SHP77 treated with DMSO at 0.1 percent for 48 hours (cell line): ENCODE data around the gene OLIG1.

Experiments
- DNase-seq: peaks from one replicate; lab custom pipeline; 2025; lab: John Stamatoyannopoulos, UW

The OLIG1 gene

DNA sequence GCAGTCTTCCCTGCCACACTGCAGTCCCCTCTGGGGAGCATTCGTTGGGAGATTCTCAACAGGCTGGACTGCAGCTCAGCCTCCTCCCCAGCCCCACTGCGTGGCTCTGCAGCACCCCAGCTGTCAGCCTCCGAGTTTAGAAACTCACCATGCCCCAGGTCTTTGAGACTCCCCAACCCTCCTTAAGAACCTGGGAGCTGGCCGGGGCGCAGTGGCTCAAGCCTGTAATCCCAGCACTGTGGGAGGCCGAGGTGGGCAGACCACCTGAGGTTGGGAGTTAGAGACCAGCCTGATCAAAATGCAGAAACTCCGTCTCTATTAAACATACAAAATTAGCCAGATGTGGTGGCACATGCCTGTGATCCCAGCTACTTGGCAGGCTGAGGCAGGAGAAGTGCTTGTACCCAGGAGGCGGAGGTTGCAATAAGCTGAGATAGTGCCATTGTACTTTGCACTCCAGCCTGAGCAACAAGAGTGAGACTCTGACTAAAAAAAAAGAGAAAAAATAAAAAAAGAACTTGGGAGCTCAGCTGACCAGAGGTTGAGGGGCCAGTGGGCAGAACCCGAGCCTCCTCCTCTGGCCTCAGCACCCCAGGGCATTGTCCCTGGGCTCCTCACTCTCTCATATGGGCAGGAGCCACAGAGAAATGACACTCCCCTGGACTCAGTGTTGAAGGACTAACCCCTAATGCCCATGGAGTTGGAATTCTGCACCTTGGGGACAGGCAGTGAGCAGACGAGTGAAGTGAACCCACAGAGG is 38.6 kb upstream of the OLIG1 start:
- DNase-seq = no peak

DNA sequence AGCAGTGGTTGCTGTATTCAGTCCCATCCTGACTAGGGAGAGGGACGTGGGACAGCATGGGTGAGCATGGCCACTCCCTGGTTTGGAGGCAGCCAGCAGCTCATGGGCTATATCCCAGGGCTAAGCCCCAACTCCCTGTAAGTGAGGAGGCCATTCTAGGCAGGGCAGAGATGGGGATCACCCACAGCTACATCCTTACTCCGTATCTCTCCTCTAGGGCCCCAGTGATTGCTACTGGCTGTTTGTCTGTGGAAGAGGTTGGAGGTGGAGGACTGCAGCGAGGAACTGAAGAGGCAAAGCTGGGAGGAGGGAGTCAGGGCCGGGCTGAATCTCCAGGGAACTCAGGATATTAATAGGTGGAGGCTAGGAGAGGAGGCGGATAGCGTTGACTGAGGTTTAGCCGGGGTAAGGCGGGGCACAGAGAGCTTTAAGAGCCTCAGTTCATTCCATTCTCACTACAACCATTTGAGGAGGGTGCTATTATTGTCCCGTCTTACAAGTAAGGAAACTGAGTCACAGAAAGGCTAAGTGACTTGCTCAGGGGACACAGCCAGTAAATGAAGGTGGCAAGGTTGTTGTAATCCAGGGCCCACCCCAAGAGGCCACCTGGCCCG is 37.4 kb upstream of the OLIG1 start:
- DNase-seq = no peak

DNA sequence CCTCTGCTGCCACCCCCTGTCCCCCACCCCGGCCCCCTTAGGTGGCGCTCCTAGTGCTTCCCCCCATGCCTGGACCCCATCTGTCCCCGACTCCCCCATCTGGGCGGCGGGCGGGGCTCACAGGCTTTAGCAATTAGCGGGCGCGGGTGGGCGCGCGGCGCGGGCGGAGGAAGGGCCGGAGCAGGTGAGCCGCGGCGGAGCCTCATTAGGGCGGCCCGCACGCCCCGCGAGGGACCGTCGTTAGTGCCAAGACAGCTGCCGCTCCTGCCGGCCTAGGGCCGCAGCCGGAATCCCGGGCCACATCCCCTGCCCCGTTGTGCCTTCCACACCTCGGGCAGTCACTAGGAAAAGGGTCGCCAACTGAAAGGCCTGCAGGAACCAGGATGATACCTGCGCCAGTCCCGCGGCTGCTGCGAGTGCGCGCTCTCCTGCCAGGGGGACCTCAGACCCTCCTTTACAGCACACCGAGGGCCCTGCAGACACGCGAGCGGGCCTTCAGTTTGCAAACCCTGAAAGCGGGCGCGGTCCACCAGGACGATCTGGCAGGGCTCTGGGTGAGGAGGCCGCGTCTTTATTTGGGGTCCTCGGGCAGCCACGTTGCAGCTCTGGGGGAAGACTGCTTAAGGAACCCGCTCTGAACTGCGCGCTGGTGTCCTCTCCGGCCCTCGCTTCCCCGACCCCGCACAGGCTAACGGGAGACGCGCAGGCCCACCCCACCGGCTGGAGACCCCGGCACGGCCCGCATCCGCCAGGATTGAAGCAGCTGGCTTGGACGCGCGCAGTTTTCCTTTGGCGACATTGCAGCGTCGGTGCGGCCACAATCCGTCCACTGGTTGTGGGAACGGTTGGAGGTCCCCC is 36.6 kb upstream of the OLIG1 start:
- no peak for DNase-seq

DNA sequence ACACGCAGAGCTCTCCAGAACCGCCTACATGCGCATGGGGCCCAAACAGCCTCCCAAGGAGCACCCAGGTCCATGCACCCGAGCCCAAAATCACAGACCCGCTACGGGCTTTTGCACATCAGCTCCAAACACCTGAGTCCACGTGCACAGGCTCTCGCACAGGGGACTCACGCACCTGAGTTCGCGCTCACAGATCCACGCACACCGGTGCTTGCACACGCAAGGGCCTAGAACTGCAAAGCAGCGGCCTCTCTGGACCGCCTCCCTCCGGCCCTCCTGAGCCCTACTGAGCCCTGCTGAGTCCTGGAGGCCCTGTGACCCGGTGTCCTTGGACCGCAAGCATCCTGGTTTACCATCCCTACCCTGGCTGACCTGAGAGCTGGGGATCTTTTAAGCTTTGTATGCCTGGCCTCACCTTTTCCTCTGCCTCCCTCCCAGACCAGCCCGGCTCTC is 36.0 kb upstream of the OLIG1 start:
- no peak for DNase-seq

DNA sequence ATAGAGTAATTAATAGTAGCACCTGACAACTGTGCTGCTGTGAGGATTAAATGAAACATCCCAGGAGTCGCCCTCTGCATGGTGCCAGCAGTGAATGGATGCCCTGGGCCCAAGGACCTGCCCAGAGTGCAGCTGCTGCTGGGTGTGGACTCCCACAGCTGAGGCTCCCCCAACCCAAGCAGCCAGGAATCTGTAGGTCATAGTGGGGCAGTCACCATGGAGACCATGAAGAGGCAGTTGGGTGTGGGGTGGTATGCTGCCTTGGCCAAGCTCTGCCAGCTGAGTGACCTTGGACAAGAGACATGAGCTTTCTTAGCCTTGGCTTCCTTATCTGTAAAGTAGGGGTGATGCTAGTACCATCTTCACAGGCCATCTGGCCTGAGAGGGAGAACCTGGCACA is 34.8 kb upstream of the OLIG1 start:
- DNase-seq = no peak

DNA sequence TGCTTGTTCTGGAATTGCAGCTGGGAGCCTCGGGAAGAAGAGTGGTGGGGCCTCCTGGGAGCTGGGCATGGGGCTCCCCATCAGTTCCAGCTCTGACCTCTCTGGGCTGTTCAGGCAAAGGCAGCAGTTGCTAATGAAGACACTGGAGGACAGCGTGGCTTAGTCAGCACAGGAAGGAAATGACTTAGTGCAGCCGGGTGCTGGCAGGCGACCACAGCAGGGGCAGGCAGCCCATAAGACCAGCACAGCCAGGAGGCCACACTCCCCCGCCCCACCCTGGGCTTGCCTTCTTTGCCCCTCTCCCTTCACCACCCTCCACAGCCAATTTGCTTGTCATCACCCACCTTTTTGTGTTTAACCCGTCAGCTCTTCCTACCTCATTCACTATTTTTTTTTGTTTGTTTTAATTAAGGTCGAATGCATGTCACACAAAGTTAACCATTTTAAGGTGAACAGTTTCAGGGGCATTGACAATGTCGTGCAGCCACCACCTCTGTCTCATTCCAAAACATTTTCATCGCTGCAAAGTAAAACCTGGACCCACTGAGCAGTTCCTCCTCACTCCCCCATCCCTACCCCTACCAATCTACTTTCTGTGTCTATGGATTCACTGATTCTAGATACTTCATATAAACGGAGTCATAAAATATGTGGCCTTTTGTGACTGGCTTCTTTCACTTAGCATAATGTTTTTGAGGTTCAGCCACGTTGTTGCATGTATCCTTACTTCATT is 33.3 kb upstream of the OLIG1 start:
- no peak for DNase-seq

DNA sequence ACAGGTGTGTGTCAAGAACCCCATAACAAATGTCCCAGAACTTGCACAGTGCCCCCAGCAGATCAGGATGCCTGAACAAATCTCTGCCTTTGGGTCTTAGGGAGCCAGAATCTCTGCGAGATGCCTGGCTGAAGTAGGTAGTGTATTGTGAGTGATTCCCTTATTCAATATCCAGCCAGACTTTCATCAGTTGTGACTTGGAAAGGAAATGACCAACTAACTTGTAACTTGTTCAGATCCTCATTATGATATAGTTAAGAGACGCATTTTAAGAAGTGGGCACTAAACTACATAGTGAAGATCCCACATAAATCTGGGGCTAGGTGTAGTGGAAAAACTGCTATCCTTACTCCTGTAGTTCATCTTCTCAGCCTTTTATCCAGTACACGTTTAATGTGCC is 32.4 kb upstream of the OLIG1 start:
- no peak for DNase-seq

DNA sequence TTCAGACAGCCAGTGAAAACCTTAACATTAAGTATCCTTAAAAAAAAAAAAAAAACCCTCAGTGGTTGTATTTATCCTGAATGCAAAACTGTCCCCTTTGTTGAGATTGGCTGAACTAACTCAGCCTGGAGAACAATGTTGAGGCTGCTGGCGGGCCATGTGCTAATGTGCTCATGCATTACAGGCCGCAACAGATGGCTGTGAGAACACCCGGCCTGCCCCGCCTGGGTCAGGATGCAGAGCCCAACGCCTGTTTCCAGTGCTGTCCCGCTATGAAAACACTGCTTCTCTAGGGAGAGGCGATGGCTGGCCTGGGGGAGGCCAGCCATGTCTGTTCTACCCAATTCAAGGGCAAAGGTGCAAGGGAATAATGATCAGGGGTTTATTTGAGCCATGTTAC is 30.4 kb upstream of the OLIG1 start:
- DNase-seq = no peak

DNA sequence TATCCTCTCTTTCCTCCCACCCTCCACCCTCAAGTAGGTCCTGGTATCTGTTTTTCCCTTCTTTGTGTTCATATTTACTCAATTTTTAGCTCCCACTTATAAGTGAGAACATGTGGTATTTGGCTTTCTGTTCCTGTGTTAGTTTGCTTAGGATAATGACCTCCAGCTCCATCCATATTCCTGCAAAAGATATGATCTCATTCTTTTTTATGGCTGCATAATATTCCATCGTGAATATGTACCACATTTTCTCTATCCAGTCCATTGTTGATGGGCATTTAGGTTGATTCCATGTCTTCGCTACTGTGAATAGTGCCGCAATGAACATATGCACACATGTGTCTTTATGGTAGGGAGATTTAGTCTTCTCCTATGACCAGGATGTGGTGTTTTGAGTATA is 29.7 kb upstream of the OLIG1 start:
- DNase-seq = no peak

DNA sequence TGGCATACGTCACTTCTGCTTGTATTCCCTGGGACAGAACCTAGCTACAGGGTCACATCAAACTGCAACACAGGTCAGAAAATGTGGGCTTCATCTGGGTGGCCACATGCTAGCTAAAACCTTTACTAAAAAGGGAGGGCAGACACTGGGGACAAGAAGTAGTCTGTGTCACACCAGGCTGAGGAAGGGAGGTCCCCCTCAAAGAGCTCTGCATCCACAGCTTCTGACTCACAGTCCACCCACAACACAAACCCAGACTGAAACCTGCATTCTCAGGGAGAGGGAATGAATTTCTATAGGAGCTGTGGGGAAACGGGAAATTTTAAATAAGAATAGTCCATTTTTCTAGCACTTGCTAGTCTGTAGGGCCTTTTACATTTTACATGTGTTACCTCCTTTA is 28.0 kb upstream of the OLIG1 start:
- no peak for DNase-seq

DNA sequence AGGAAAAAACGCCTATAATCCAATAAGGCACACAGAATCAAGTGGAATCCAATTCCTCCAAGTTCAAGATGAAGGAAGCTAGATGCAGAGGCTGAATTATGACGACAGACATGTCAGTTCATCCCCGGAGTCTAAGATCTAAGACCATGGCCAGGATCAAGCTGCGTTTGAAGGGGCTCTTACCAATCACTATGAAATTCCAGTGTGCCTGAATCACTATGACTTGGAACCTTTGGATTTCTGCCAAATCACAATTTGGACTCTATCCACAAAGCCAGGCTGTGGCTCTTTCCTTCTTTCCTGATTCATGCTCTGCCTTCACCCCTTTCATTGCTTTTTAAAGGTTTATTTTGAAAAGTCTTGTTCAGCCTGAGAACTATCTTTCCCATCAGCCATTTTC is 27.1 kb upstream of the OLIG1 start:
- DNase-seq = no peak

DNA sequence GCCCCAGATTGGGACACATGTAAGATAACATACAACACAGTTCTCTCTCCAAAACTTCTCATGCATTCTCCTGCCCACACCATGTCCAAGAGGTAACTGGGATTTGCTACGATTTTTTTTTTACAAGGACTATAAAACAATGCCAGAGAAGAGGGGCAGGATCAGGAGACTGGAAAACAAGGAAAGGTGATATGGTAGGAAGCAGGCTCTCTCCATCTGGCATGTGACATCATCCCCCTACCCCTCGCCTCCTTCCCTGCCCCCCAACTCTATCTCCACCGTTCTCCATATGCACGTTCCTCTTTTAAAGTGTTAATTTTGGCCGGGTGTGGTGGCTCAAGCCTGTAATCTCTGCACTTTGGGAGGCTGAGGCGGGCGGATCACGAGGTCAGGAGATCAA is 23.5 kb upstream of the OLIG1 start:
- no peak for DNase-seq

DNA sequence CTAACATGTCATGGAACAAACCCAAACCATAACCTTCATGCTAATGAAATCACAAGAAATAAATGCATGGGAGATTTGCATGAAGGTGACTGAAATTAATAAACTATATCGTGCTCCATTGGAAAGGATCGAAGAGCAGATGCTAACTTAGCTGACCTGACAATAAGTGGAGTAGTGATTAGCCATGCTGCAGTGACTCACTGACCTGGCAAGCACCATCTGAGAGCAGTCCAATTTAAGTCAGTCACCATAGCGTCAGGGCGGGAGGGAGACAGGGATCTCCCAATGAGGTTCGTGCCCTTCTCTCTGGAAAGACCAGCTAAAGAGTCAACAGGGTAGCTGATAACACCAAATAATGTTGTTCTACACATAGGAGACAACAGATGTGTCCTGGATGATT is 22.7 kb upstream of the OLIG1 start:
- DNase-seq = no peak

DNA sequence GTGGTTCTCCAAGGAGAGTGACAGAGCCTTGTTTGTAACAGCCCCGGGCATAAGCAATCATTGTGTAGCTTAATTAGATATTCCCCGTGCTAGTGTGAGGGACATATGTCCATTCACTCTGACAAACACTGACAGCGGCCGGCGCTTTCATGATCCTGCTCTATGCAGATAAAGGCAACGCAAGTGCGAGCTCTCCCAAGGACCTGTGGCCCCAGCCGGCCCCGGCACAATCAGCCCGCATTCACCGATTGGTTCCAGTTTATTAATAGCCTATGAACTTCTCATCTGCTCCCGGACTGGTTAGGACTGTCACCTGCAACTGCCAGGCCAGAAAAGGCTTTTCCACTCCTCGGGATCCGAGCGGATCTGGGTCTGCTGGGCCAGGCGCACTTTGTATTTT is 18.0 kb upstream of the OLIG1 start:
- no peak for DNase-seq

DNA sequence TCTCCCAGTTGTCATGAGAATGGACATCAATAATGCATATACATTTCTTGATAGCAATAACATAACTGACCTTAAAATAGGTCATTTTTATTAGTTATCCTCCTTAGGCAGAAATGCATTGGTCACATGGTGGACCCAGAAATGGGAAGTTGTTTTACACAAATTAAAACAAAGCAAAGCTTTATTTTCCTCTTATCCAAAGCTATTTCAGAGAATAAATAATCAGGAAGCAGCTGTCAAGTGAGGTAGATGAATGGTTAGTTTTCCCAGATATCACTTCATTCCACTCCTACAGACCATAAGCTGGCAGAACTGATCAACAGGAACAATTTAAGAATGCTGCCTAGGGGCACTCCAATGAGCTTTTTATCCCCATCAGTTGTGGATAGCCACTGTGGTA is 16.0 kb upstream of the OLIG1 start:
- DNase-seq = no peak

DNA sequence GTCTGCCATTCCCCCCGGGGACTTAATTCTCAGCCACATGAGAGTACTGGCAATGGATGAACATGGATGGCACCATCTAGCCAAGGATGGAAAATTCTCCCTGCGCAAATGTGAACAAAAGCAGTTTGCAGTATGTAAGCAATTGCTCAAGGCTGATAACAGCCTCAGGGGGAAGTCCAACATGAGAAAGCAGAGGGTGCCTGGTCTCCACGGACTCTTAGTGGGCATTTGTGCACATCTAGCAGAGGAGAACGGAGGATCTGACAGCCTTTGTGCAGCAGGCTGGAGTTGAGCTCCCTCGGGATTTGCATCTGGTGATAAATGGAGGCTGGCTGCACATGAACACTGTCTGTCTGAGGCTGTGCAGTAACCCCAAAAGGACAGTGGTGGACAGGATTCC is 13.9 kb upstream of the OLIG1 start:
- no peak for DNase-seq

DNA sequence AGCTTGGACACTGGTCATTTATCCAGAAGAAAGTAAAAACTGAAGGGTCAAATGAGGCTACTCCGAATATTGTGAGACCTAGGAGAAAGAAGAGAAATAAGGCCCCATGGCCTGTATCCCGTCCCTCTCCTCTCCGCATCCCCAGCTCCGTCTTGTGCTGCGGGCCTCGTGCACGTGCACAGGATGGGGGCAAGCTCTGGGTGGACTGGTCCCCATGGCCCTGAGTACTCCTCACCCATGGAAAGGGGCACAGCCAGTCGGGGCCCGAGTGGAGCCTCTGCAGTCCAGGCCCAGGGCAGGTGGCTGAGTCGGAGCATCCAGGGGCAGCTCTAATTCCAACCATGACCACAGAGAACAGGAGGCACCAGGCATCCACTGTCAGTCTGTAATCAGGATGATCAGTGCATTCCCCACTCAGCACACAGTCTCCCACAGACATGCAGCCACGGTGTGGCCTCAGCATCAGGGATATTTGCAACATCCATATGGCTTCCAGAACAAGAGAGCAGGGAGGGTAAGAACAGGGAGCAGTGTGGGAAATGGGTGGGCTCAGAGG is 12.5 kb upstream of the OLIG1 start:
- no peak for DNase-seq

DNA sequence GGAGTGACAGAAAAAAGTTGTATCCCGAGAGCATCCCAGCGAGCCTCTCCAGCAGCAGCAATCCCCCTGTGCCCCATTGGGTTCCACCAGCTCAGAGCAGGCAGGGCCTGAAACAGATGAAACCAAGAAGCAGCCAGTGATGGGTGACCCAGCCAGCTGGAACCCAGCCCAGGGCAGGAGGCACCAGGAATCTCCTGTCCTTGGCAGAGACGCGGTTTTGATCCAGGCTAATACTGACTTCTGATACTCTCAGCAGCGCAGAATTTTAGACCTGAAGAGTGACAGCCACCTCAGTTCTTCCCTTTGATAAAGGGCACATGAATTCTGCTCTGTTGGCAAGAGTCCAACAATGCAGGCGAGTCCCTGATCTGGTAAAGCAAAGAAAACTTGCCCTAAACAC is 11.4 kb upstream of the OLIG1 start:
- no peak for DNase-seq

DNA sequence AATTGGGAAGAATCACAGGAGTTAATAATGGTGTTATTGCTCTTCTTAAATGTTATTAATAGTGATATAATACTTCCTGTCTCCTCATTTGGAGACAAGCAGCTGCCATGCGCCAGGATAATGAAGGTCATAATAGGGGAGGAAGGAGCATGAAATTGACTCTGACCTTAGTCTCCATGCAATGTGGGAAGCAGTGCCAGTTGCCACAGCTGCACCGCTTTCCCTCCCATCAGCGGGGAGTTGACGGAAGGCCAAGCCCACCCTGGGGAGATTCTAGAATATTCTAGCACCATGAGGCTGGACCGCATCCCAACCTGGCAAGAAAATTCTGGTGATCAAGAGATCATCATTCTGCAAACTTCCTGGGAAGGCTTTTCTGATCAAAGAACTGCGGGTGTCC is 11.0 kb upstream of the OLIG1 start:
- no peak for DNase-seq

DNA sequence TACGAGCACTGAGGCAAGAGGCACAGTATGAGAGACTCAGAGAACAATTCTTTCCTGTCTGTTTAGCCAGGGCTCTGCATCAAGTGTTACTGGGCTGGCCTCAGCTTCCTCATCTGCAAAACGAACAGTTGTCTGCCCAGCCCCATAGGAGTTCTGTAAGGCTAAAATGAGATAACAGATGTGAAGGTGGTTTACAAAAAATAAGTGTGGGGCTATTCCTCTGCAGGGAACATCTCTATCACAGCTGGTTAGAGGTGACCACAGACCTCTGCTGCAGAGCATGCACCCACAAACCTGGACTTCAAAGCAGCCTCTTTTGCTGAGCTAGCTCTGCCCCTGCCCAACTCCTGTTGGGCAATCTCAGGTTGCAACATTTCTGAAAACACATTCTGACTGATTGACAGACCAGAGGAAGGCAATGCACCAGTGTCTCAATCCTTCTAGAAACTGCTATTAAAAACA is 10.5 kb upstream of the OLIG1 start:
- DNase-seq = no peak

DNA sequence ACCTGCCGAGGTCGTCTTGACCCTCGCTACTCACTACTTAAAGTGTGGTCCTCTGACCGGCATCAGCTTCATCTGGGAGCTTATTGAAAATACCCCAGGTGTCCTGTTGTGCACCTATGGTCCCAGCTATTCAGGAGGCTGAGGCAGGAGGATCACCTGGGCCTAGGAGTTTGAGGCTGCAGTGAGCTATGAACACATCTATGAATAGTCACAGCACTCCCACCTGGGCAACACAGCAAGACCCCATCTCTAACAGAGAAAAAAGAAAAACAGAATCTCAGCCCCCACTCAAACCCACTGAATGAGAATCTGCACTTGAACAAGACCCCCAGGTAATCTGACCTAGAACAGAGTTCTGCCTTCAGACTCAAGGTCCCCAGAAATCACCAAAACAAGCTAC is 8.7 kb upstream of the OLIG1 start:
- no peak for DNase-seq

DNA sequence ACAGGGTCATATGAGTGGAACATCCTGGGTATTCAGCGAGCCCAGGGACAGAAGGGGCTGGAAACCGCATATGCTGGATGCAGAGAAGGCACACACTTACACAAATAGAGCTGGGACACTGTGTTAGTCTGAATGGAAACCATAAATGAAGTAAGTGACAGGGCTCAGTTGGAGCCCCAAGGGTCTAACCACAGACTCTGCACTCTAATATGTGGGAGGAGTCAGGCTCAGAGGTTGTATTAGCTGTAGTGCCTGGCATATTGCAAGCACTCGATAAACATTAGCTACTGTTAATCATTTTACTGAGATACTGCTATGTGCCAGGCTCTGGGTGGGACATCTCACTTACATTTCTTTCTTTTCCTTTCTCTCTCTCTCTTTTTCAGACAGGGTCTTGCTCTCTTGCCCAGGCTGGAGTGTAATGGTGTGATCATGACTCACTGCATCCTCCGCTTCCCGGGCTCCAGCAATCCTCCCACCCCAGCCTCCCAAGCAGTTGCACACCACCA is 6.5 kb upstream of the OLIG1 start:
- DNase-seq = no peak
